Measurements from ENCODE around the gene TBCD.

TBCD gene

DNA sequence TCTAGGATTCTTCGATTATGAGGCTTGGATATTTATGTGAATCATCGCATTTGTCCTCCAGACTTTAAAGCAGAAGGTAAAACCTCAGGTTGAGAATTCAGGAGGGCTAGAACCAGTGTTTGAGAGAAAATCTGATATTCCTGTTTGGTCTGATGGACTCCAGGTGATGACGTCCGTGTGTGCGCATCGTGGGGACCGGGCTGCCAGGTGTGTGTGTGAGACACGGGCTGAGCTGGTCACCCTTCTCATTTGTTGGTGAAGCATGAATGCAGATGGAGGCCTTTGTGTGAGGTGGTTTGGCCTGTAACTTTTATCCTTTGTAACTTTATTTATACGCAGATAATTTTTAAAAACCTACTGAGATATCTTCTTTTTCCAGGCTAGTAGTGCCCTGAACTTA is 45.2 kb downstream of the TBCD start:
- no peak overlapping the region for H3K4me3 ChIP-seq (ENCODE audit: low read depth, low read length)
- DNase-seq (ENCODE audit: low read depth) = no peak
- TF ChIP-seq MYC (IDR thresholded peaks at IDR 0.05; ENCODE audit: low read depth, low read length) (no peak), MAX (IDR thresholded peaks at IDR 0.05; ENCODE audit: low read depth, low read length) (no peak), POLR2A (IDR thresholded peaks at IDR 0.05; ENCODE audit: extremely low read depth, insufficient read length) (no peak)

DNA sequence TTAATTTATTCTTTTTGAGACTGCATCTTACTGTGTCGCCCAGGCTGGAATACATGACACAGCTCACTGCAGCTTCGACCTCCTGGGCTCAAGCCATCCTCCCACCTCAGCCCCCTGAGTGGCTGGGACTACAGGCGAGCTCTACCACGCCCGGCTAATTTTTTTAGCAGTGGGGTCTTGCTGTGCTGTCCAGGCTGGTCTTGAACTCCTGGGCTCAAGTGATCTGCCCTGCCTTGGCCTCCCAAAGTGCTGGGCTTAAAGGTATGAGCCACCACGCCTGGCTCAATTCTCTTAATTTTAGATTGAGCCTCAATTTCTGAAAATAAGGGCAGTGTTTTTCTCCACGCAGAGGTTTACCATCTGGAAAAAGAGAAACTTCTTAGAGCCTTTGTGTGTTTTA is 46.9 kb downstream of the TBCD start:
- TF ChIP-seq MAX (IDR thresholded peaks at IDR 0.05; ENCODE audit: low read depth, low read length) = no peak
- no peak for TF ChIP-seq POLR2A (IDR thresholded peaks at IDR 0.05; ENCODE audit: extremely low read depth, insufficient read length)
- no peak for TF ChIP-seq MYC (IDR thresholded peaks at IDR 0.05; ENCODE audit: low read depth, low read length)
- TF ChIP-seq CTCF (IDR thresholded peaks at IDR 0.05; ENCODE audit: low read depth, low read length) = no peak
- H3K4me3 ChIP-seq (ENCODE audit: low read depth, low read length) = no peak overlapping the region
- no peak for DNase-seq (ENCODE audit: low read depth)

DNA sequence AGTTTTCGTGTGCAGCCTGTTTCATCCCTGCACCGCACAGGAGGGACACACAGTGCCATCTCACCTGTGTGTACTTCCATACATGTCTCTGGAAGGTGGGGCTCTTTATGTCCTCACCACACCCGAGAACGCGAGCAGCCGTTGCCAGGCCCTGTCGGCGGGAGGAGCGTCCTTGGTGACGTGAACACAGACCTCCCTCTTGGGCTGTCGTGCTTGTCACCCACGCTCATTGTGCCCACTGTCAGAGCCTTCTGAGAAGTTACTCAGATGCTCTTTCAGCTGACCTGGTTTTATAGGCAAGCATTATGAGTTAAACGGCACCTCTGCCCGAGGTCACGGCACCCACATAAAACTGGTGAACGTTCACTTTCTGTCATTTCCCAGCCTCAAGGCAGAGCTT is 47.7 kb downstream of the TBCD start:
- TF ChIP-seq CTCF (IDR thresholded peaks at IDR 0.05; ENCODE audit: low read depth, low read length) = no peak
- no peak for DNase-seq (ENCODE audit: low read depth)
- no peak overlapping the region for H3K4me3 ChIP-seq (ENCODE audit: low read depth, low read length)

DNA sequence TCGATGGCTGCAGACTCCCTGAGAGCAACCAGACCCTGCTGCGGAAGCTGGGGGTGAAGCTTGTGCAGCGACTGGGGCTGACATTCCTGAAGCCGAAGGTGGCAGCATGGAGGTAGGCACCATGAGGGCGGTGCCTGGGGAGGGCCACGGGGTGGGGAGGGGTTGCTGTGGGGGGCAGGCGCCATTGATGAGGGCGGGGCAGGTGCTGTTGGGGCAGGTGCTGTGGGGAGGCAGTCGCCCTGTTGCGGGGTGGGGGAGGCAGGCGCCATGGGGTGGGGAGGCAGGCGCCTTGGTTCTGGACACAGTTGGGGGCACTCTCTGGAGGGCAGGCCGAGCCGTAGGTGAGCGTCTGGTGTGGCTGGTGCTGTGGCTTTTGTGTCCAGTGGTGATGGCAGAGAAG is 49.0 kb downstream of the TBCD start:
- TF ChIP-seq MYC (IDR thresholded peaks at IDR 0.05; ENCODE audit: low read depth, low read length) (no peak), POLR2A (IDR thresholded peaks at IDR 0.05; ENCODE audit: extremely low read depth, insufficient read length) (no peak), MAX (IDR thresholded peaks at IDR 0.05; ENCODE audit: low read depth, low read length) (no peak), CTCF (IDR thresholded peaks at IDR 0.05; ENCODE audit: low read depth, low read length) (no peak)
- no peak for DNase-seq (ENCODE audit: low read depth)
- no peak overlapping the region for H3K4me3 ChIP-seq (ENCODE audit: low read depth, low read length)

DNA sequence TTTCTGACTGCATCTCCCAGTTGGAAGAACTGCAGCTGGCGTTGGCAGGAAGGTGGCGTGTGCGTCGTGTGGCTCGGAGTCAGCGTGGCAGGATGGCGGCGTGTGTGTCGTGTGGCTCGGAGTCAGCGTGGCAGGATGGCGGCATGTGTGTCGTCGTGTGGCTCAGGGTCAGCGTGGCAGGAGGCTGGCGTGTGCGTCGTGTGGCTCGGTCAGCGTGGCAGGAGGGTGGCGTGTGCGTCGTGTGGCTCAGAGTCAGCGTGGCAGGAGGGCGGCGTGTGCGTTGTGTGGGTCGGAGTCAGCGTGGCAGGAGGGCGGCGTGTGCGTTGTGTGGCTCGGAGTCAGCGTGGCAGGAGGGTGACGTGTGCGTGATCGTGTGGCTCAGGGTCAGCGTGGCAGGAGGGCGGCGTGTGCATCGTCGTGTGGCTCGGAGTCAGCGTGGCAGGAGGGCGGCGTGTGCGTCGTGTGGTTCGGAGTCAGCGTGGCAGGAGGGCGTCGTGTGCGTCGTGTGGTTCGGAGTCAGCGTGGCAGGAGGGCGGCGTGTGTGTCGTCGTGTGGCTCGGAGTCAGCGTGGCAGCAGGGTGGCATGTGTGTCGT is 49.6 kb downstream of the TBCD start:
- TF ChIP-seq POLR2A (IDR thresholded peaks at IDR 0.05; ENCODE audit: extremely low read depth, insufficient read length) = no peak
- no peak overlapping the region for H3K4me3 ChIP-seq (ENCODE audit: low read depth, low read length)
- DNase-seq (ENCODE audit: low read depth) = no peak

- no peak for TF ChIP-seq POLR2A (IDR thresholded peaks at IDR 0.05; ENCODE audit: extremely low read depth, insufficient read length)
- no peak for TF ChIP-seq MAX (IDR thresholded peaks at IDR 0.05; ENCODE audit: low read depth, low read length)
- TF ChIP-seq CTCF (IDR thresholded peaks at IDR 0.05; ENCODE audit: low read depth, low read length) = no peak
- TF ChIP-seq MYC (IDR thresholded peaks at IDR 0.05; ENCODE audit: low read depth, low read length) = no peak
- no peak overlapping the region for H3K4me3 ChIP-seq (ENCODE audit: low read depth, low read length)
- no peak for DNase-seq (ENCODE audit: low read depth)
Measured at GRCh38 chr17:82802075-82802780, 50.4 kb downstream of the TBCD start.

GRCh38 chr17:82803185-82803584 is 51.3 kb downstream of the TBCD start:
- no peak for DNase-seq (ENCODE audit: low read depth)
- TF ChIP-seq MAX (IDR thresholded peaks at IDR 0.05; ENCODE audit: low read depth, low read length) (no peak), POLR2A (IDR thresholded peaks at IDR 0.05; ENCODE audit: extremely low read depth, insufficient read length) (no peak), CTCF (IDR thresholded peaks at IDR 0.05; ENCODE audit: low read depth, low read length) (no peak), MYC (IDR thresholded peaks at IDR 0.05; ENCODE audit: low read depth, low read length) (no peak)
- no peak overlapping the region for H3K4me3 ChIP-seq (ENCODE audit: low read depth, low read length)

Data from NB4 (cell line).